ENCODE measurements around the gene CENPW. TPM values are rescaled to one million over a fixed set of nuclear protein-coding genes. Genes with fewer than 3 reads are reported as not detected.

Gene CENPW
- total and polyA plus RNA-seq, 12 donors = 0.50 to 6.1 (median 1.2) TPM; not detected in 4

DNA sequence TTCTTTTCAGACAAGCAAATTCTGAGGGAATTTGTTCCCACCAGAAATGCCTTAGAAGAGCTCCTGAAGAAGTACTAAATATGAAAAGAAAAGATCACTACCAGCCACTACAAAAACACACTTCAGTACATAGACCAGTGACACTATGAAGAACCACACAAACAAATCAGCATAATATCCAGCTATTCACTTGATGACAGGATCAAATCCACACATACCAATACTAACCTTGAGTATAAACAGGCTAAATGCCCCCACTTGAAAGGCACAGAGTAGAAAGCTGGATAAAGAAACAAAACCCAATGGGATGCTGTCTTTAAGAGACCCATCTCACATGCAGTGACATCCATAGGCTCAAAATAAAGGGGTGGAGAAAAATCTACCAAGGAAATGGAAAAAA, 43.3 kb downstream of the CENPW start:
- H3K36me3 ChIP-seq = no peaks in the 10 kb centered on the region
- peaks cover 0 to 43% (median 12%) of the 10 kb centered on the region in 11 donors for H3K9me3 ChIP-seq
- H3K27ac ChIP-seq = no peak overlapping the region
- H3K27me3 ChIP-seq = no peaks in the 10 kb centered on the region
- intact Hi-C loops (cut with DNase I) = no loop called here
- no peaks in the 10 kb centered on the region for H3K4me1 ChIP-seq
- no peak overlapping the region for H3K4me3 ChIP-seq
- TF ChIP-seq, protein P1, sequence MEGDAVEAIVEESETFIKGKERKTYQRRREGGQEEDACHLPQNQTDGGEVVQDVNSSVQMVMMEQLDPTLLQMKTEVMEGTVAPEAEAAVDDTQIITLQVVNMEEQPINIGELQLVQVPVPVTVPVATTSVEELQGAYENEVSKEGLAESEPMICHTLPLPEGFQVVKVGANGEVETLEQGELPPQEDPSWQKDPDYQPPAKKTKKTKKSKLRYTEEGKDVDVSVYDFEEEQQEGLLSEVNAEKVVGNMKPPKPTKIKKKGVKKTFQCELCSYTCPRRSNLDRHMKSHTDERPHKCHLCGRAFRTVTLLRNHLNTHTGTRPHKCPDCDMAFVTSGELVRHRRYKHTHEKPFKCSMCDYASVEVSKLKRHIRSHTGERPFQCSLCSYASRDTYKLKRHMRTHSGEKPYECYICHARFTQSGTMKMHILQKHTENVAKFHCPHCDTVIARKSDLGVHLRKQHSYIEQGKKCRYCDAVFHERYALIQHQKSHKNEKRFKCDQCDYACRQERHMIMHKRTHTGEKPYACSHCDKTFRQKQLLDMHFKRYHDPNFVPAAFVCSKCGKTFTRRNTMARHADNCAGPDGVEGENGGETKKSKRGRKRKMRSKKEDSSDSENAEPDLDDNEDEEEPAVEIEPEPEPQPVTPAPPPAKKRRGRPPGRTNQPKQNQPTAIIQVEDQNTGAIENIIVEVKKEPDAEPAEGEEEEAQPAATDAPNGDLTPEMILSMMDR (IDR thresholded peaks at IDR 0.05) = no peak
- DNase-seq (no peak), ATAC-seq (no peak)

DNA sequence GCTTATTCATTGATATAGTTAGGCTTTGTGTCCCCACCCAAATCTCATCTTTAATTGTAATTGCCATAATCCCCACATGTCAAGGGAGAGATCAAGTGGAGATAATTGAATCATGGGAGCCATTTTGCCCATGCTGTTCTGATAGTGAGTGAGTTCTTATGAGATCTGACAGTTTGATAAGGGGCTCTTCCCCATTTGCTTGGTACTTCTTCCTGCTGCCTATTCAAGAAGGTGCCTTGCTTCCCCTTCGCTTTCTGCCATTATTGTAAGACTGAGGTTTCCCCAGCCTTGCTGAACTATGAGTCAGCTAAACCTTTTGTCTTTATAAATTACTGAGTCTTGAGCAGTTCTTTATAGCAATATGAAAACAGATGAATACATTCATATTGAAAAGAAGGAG, 45.6 kb downstream of the CENPW start:
- H3K4me1 ChIP-seq = no peaks in the 10 kb centered on the region
- DNase-seq (no peak), ATAC-seq (no peak)
- no peak overlapping the region for H3K4me3 ChIP-seq
- TF ChIP-seq, protein P1 (IDR thresholded peaks at IDR 0.05) = no peak
- H3K36me3 ChIP-seq = no peaks in the 10 kb centered on the region
- H3K9me3 ChIP-seq = peaks cover 0 to 43% (median 12%) of the 10 kb centered on the region in 11 donors
- WGBS, 2 donors = 97 to 98% methylated on average over 1 of the region's 1 CpG
- intact Hi-C loops (cut with DNase I) = no loop called here
- no peaks in the 10 kb centered on the region for H3K27me3 ChIP-seq
- no peak overlapping the region for H3K27ac ChIP-seq

DNA sequence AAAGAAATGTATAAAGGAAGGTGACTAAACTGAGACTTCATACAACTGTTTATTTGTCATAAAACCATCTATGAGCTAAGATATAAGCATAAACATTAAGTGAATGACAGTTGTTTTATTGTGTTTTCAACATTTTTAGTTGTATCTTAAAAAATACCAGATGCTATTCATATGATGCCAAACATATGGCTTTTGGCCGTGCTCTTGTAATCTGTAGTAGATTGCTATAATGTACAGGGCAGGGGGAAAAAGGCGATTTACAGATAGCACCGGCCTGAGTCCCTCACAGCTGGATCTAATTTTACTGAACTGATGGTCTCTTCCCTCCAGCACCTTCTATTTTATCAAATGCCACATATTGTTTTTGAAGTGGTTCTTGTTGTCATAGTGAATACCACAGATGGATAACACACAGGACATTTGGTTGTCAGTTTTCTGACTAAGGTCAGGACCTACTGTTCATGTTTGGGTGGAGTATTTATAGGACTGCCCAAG, 48.2 kb downstream of the CENPW start:
- Histone ChIP-seq H3K4me3 (no peak overlapping the region), H3K27ac (no peak overlapping the region), H3K27me3 (no peaks in the 10 kb centered on the region), H3K4me1 (no peaks in the 10 kb centered on the region), H3K36me3 (no peaks in the 10 kb centered on the region), H3K9me3 (peaks cover 0 to 35% (median 14%) of the 10 kb centered on the region in 11 donors)
- no peak for DNase-seq
- WGBS, 2 donors = 57 to 61% methylated on average over 3 of the region's 3 CpGs
- intact Hi-C loops (cut with DNase I) = no loop called here
- TF ChIP-seq, protein P1 (IDR thresholded peaks at IDR 0.05) = no peak
- no peak for ATAC-seq

DNA sequence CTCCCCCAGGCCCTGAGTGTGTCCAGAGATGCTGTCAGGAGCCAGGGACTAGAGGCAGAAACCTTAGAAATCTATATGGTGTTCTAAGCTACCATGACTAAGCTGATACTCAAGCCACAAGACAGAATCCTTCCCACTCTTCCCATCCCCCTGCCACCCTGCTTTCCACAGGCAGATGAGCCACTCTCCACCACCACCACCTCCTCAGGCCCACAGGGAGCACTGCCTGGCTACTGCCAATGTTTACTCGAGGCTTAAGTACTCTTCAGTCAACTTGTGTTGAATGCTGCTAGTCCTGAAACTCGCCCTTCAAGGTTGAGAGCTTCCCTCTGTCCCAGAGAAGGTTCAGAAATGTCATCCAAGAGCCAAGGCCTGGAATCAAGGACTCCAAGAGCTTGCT, 56.2 kb downstream of the CENPW start:
- Histone ChIP-seq H3K9me3 (peaks cover 0 to 11% (median 3%) of the 10 kb centered on the region in 11 donors), H3K4me3 (no peak overlapping the region), H3K27ac (no peak overlapping the region), H3K4me1 (no peaks in the 10 kb centered on the region), H3K36me3 (no peaks in the 10 kb centered on the region), H3K27me3 (no peaks in the 10 kb centered on the region)
- ATAC-seq (no peak), DNase-seq (no peak)
- intact Hi-C loops (cut with DNase I) = no loop called here
- TF ChIP-seq, protein P1 (IDR thresholded peaks at IDR 0.05) = no peak
- 44 to 49% methylated on average over 2 of the region's 2 CpGs for WGBS, 2 donors

Data from heart right ventricle (tissue), 16 donors.